Umbilical cord (tissue), 2 donors: Measurements from ENCODE around the gene ARL5C. TPM values are rescaled to one million over a fixed set of nuclear protein-coding genes. Genes with fewer than 3 reads are reported as not detected.
"Not testable (repeated sequence)": the region's sequence is repeated elsewhere in the genome, so short reads cannot be mapped to it uniquely, and the experiment has no call there.

Source experiments
- DNase-seq: peaks from one replicate; pipeline ENCODE4 v3.0.0-alpha.2; 2015; ENCODE audit warnings: low spot score
- total RNA-seq: library from RNA; depleted of rRNA; stranded (reverse); fragments of >200 nt; gene quantifications from one replicate; pipeline ENCODE4 v1.2.3, GENCODE V29; 2014; ENCODE audit warnings: low replicate concordance; ENCODE audit not compliant: insufficient read depth

The ARL5C gene
- total RNA-seq, 1 donor from 2014 or later: 2.6 TPM

DNA sequence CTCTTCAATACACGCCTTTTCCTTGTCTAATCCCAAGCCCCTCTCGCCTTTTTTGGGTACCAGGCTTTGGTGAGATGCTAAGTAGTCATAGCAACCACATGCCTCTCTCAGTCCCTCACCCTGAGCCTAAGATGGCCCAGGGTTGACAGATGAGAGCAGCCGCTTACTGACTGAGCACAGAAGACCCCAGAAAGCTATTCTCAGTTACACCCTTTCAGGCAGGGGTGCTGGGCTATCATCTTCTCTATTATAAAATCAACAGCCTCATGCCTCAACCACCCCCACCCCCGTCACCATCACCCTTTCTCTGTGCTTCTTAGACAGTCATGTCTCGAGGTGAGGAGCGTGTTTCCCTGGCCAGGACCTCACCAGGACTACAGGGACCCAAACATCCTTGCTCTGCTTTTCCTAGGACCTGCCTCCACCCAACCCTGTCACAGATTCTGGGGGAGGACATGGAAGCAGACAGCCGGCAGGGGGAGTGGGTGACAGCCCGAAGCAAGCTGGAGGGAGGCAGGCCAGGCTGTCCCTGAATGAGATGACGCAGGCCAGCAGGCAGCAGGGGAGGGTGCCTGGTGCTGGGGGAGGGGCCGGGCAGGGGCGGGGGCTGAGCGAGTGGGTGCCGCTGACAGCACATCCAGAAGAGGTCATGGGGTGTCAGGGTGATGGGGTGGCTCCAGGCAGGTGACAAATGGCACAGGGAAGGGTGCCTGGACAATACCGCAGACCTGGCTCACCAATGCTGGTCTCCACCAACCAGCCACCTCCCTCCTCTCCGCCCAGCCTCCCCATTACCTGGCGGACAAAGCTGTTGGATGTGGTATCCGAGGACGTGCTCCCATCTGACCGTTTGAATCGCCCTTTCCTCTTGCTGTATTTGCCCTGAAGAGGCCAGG is 28.4 kb upstream of the ARL5C start:
- DNase-seq: peak; percentile 55

DNA sequence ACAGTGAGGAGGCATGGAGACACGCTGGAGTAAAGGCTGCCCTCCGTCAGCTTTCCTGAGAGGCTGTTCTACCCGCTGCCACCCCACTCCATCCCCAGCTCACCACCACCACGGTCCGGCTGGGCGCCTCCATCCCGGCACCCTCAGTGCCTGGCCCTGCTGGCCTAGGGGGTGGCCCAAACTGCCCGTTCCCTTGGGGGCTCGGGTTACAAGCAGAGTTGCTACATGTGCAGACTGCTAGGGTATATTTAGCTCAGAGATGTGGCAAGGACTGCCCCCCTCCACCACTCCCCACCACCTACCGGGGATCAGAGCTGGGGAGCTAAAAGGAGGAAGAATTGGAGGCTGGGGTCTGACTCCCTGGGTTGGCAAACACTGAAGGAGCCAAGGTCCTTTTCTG is 27.4 kb upstream of the ARL5C start:
- DNase-seq: no peak

DNA sequence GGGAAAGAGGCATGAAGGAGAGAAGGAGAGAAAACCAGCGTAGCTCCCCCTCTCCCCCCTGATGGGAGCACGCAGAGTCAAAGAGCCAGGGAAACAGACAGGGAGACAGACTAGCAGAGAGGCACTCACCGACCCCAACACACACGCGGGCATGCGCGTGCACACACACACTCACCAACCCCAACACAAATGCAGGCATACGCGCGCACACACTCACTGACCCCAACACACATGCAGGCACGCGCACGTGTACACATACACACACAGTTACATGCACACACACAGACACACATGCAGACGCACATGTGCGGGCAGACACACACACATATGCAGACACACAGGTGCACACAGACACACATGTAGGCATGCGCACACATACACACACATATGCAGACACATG is 26.9 kb upstream of the ARL5C start:
- DNase-seq: no peak

DNA sequence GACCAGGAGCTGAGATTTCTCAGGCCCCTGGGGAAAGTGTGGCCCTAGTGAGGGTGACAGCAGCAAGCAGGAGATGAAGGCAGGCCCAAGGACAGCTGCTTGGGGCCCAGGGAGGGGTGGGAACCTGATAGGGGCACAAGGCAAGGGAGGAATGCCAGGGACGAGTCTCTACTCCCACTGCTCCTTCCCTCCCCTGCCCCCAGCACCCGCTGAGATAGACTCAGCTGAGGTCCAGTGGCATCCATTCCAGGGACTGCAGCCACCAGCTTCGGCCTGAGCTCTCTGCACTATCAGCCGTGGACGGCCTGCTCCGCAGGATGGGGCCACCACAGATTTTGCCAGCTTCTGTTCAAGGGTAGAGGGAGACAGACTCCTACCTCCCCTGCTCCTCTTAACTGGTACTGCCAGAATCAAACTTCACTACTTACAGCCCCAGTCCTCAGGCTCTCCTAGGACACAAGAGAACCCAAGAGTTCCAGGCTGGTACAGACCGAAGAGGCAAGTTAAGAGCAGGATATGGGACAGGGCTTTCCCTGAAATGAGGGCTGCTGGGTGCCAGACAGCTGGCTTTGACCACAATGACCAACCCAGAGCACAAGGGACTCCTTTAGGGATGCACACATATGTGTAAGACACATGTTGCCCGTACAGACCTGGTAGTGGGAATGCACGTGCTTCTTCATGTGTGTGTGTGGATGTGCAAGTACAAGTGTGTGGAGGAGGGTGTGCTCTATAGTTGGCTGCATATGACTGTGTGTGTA is 26.0 kb upstream of the ARL5C start:
- no peak for DNase-seq

DNA sequence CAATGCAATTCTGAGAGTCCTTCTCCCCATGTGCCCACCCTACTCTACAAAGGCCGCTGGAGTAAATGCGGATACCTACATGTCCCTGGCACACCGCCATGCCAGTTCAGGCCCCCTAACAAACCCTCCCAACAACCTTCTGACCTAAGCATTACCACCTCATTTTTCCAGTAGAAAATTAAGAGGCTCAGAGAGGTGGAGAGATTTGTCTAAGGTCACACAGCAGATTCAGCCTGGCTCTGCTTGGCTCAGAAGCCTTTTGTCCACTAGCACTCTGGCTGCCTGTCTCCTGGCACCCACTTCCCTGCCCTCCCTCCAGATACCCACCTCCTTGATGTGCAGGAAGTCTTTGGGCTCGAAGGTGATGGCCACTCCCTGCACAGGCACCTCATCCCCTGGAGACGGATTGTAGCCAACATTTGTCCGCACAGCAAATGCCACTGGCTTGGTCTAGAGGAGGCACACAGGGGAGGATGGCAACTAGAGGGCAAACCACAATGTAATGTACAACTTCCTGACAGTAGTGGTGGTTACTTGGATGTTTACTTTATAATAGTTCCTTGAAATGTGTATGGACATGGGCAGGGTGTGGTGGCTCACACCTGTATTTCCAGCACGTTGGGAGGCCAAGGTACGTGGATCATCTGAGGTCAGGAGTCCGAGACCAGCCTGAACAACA is 21.3 kb upstream of the ARL5C start:
- no peak for DNase-seq

DNA sequence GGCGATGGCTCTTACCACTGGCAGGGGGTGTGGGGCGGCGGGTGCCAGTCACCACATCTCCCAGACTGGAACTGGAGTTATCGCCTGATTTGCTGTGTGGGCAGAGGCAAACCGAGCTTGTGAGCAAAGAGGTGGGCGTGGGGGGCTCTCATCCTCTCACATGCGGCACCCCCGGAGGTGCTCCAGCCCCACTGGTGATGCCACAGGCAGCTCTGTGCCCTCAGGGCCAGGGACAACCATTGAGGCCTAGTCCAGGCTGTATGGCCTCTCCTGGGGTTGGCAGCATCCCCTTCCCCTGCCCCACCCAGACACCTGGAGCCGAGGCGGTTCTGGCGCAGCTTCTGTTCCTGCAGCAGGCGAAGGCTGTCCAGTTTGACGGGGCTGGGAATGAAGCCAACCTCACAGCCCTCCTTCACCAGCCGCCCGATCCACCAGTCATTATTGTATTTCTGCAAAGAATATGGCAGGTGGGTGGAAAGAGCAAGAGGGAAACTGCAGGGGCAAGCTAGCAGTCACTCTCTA is 20.6 kb upstream of the ARL5C start:
- no peak for DNase-seq

DNA sequence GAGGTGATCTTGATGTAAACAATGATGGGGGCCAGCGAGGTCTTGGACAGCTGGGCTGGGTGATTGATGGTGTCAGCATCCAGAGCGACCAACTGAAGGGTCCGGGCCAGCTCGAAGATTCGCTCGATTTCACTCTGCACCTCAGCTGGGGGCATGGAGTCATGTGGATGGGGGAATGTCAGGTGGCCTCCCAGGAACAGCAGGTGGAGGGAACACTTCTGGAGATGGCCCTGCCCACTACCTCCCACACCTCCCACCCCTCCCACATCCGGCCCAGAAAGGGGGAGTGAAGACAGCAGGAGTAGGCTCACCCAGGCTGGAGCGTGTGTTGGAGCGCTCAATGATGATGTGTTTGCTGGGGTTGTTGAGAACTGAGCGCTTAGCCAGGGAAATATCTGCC is 17.8 kb upstream of the ARL5C start:
- DNase-seq: no peak

DNA sequence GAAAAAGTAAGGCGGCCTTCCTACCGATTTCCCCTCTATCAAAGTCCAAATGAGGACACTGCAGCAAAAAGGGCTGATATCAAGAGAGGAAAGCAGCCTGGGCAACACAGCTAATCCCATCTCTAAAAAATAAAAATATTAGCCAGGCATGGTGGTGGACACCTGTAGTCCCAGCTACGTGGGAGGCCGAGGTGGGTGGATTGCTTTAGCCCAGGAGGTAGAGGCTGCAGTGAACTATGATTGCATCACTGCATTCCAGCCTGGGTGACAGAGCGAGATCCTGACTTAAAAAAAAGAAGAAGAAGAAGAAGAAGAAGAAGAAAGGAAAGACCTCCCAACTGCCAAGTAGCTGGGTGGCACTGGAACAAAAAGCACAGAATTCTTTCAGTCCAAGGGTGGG is 17.1 kb upstream of the ARL5C start:
- DNase-seq: no peak

DNA sequence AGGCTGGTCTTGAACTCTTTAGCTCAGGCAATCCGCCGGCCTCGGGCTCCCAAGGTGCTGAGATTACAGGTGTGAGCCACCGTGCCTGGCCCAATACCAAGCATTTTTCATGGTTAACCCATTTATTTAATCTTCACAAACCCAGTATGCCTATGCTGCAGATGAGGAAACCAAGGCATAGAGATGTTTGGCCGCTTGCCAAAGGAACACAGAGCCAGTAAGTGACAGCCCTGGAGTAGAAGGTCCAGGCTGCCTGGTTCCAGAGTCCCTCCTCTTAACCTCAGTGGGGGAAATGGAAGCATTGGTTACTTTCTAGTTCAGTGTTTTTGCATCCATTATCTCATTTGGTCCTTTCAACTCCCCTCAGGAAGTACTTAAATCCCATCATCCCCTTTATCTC is 15.3 kb upstream of the ARL5C start:
- no peak for DNase-seq

DNA sequence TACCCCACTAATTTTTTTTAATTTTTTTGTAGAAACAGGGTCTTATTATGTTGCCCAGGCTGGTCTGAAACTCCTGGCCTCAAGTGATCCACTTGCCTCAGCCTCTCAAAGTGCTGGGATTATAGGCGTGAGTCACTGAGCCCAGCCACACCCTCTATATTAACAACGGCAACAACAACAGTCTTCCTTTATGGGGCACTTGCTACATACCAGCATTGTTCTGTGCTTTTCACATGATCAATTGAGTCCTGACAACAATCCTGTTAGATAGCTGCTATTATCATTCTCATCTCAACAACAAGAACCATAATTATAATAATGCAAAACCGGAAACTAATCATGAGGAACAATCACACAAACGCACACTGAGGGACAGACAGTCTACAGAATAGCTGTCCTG is 12.6 kb upstream of the ARL5C start:
- DNase-seq: no peak

DNA sequence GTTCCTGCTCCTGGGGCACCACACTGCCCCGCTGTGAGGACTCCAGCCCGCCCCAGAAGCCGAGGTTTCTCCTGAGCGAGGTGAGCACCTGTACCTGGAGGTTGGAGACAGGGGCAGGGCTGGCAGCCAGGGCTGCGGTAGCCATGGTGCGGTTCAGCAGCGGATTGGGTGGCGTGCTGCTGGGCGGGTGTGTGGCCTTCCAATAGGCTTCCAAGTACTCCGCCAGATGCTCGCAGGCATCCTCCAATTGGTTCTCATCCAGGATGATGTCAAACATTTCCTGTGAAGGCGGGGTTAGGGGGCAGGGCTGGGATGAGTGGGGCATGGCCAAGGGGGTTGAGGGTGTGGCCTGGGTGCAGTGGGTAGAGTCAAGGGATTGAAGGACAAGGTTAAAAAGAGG is 11.3 kb upstream of the ARL5C start:
- DNase-seq: peak; percentile 45

DNA sequence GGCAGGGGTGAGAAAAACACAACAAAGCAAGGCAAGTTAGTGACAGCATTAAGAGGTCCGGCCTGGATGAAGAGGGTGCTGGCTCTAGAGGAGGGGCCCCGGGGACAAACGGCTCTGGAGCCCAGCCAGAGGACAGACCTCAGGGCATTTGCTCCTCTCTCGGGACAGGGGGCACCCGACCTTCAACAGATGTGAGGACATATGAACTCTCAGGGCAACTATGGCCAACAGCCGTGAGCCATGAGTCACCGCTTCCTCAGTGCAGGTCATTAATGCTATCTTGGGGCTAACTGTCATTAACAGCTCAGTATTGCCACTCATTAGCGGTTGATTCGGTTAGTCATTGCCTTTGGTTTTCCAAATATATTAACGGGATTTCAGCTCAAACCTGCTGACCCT is 9.7 kb upstream of the ARL5C start:
- no peak for DNase-seq

DNA sequence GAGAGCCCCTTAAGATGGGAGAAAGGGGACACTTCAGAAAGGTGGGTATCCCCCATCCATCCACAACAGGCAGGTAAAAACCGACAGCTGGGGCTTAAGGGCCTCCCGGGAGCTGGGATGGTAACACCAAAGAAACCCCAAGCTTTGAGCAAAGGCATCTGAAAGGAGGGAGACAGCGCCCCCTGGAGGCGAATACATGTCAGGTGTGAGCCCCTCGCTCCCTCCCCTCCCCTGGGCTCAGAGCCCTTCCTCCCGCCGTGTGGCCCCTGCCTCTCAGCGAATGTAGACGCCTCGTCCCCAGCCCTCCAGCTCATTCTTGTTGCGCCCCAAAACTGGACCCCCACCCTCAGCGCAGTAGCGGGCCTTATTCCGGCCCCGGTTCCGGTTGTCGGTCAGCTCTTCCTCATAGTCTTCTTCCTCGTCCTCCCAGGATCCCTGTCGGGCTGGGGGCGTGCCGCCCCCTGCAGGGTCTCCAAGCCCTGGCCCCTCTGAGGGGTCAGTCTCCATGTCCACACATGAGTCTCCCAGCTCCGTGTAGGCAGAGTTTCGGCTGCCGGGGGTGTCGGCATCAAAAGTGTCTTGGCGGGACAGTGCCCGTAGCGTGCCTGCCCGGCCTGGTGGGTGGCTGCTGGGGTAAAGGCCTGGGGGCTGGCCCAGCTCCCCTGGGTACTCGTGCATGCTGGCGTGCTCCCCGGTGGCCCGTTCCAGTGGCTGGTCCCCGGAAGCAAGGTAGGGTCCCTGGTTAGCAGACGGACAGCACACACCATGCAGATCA is 9.1 kb upstream of the ARL5C start:
- DNase-seq: peak; percentile 71

DNA sequence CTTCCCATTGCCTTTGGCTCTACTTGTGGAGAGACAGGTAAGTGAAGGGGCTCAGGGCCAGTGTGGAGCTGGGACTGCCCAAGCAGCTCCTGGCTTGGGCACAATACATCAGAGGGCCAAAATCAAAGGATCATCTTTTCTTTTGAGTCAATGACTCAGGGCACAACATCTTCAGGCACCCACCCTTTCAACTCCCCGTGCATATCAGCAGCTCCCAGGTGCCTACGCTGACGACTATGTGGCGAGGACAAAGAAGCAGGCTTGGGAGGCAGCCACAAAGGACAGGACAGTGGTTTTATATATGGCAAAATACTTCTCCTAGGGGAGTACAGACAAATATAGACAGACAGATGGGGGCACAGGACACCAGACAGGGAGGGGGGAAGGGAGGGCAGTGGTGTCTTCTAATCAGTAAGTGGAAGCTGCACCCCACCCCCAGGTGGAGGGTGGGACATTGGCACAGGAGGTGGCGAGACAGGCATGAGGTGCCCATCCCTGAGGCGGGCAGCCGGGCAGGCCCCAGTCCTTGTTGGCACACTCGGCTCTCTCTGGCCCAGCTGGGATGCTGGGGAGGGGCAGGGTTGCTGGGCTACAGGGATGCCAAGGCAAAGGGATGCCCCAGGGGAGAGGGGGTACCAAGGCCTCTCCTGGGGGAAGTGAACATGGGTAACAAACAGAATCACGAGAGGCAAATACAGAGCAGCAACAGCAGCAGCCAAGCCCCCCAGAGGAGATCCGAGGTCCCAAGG is 7.7 kb upstream of the ARL5C start:
- no peak for DNase-seq

DNA sequence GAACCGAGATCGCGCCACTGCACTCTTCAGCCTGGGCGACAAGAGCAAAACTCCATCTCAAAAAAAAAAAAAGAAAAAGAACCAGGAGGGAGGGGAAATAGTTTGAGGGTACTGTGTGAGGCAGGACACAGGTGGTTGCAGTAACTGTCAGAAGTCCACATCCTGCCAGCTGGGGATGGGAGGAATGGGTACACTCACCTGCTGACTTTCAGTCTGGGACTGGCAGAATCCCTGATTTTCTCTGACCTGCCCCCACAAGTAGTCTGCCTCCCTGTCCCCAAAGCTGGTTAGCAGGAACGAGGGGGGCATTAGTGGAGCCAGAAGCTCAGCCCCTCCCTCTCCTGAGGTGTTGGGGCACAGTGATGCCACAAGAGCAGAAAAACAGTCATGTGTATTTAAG is 7.1 kb upstream of the ARL5C start:
- DNase-seq: no peak

DNA sequence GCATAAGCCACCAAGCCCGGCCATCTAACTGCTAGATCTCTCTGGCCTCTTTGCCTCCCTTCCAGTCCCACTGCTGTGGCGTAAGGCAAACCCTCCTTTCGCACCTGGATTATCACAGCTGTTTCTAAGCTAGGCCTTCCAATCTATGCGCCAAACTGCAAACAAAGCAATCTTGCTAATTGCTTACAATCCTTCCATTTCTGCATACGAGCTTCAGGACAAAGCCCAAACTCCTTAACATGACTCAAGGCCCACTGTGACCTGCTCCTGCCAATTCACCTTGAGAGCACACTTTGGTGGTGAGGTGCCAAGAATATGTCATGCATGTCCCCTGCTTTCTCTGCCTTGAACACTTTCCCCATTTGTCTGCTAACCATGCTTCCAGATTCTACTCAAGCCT is 6.0 kb upstream of the ARL5C start:
- DNase-seq: no peak

DNA sequence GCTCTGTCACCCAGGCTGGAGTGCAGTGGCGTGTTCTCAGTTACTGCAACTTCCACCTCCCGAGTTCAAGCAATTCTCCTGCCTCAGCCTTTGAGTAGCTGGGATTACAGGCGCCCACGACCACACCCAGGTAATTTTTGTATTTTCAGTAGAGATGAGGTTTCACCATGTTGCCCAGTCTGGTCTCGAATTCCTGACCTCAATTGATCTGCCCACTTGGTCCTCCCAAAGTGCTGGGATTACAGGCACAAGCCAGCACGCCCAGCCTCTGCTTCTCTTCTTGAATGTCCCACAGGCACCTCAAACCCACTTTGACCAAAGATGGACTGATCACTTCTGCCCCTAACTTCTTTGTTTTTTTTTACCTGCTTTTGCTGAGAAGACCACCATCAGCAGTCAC is 4.6 kb upstream of the ARL5C start:
- no peak for DNase-seq

DNA sequence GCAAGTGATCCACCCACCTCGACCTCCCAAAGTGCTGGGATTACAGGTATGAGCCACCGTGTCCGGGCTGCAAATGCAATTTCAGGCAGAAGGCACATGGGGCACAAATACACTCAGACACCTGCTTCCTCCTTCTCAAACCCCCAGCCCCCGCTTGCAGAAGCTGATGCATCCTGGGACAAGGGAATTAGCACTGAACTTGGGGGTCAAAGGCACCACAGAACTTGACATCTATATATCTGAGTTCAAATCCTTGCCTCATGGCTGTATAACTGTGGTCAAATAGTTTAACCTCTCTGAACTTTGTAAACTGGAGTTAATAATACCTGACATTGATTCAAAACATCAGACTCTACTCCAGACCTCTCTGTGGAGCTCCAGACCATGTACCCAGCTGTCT is 4.1 kb upstream of the ARL5C start:
- DNase-seq: no peak

DNA sequence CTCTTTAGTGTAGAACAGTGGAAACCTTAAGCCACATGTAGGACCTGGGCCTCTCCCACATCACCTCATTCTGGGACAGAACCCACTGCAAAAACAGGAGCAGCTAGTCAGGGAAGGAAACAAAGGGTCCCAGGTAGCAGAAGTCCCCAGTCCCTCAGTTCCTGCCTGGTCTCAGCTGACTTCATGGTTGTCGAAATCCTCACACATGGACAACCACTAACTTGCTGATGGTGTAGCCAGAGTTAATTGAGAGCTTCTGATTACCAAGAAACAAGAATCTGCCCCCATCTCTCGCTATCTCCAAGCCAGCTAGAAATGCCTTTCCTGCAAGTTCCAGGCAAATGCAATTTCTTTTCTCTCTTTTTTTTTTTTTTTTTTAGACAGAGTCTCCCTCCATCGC is 3.6 kb upstream of the ARL5C start:
- no peak for DNase-seq

DNA sequence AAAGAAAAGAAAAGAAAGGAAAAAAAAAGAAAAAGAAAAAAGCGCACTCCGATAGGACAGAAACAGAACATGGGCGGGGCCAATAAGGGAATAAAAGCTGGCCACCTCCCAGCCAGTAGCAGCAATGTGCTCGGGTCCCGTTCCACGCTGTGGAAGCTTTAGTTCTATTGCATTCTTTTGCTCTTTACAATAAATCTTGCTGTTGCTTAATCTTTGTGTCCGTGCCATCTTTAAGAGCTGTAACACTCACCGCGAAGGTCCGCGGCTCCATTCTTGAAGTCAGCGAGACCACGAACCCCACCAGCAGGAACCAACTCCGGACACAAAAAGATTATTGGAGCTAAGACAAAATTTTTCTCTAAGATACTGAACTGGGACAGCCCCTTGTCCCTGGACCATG is 3.1 kb upstream of the ARL5C start:
- DNase-seq: no peak

DNA sequence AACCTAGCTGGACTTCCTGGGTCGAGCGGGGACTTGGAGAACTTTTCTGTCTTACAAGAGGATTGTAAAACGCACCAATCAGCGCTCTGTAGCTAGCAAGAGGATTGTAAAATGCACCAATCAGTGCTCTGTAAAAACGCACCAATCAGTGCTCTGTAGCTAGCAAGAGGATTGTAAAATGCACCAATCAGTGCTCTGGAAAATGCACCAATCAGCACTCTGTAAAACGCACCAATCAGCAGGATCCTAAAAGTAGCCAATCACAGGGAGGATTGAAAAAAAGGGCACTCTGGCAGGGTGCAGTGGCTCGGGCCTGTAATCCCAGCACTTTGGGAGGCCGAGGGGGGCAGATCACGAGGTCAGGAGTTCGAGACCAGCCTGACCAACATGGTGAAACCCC is 2.5 kb upstream of the ARL5C start:
- not testable (repeated sequence) for DNase-seq
